NCI-H1417 treated with DMSO at 0.1 percent for 48 hours (cell line): ENCODE results near the gene OSGIN1.

Experiments used
- DNase-seq: peaks from one replicate; lab custom pipeline; 2025; lab: John Stamatoyannopoulos, UW

The OSGIN1 gene

DNA sequence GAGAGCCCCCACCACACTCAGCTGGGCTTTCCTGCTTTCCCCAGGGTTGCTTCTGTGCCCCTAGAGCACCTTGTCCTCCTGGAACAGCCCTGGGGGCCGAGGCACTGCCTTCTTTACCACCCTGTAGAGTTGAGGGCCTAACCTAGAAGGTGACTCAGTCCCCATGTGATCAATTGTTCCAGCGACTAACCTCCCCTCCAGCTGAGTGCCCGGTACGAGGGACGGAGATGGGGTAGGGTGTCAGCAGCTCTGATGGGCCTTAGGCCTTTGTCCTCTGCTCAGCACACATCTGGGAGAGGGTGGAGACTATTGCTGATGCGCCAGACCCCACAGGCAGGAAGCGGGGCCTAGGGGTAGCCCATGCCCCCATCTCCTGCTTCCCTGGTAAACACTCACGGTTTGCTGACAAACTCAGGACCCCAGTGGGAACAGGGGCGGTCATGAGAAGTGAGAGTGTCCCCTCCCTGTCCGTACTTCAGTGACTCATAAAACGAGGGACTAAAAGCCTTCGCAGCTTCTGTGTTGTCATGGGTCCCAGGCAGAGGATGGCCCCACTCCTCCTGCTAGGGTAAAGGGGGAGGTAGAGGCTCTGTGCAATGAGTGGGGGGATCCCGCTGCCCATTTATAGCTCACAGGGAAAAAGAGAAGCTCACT, 48.1 kb downstream of the OSGIN1 start:
- DNase-seq: no peak

GRCh38 chr16:84001726-84002125, 48.7 kb downstream of the OSGIN1 start:
- no peak for DNase-seq

- no peak for DNase-seq
These were observed 50.0 kb downstream of the OSGIN1 start for GRCh38 chr16:84003038-84003437.

- DNase-seq: no peak
These were observed 51.4 kb downstream of the OSGIN1 start for GRCh38 chr16:84004442-84004841.

- no peak for DNase-seq
These were observed 52.4 kb downstream of the OSGIN1 start for GRCh38 chr16:84005391-84005790.

DNA sequence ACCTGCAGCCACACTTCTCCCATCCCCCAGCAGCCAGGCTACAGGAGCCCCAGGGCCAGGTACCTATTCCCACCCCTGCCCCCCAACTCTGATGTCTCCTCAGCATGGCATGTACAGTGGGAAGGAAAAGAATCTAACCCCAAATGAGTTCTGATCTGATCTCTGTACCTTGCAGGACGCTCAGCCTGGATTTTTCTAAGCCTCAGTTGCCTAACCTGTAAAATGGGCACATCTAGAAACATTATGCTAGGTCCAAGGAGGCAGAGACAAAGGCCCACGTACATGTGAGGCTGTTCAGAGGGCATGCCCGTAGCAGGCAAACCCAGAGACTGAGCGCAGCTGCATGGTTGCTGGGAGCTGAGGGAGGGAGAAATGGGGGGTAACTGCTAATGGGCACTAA, 54.5 kb downstream of the OSGIN1 start:
- DNase-seq: no peak

DNA sequence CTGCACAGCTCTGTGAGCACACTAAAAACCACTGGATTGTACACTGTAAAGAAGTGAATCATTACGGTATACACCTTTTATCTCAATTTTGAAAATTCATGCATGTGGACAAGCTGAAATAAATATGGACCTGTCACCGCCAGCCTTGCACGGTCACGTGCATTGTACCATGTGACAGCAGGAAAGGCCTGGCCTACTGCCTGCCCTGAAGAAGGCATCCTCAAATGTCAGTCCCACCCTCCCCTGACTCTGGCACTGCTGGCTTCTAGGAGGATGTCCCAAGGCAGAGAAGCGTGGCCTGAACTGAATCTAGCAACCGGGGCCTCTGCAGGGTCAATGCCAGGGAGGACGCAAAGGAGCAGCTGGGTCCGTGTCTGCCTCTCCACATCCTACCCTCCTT, 54.9 kb downstream of the OSGIN1 start:
- DNase-seq: no peak

GRCh38 chr16:84009282-84009681, 56.2 kb downstream of the OSGIN1 start:
- DNase-seq: no peak

DNA sequence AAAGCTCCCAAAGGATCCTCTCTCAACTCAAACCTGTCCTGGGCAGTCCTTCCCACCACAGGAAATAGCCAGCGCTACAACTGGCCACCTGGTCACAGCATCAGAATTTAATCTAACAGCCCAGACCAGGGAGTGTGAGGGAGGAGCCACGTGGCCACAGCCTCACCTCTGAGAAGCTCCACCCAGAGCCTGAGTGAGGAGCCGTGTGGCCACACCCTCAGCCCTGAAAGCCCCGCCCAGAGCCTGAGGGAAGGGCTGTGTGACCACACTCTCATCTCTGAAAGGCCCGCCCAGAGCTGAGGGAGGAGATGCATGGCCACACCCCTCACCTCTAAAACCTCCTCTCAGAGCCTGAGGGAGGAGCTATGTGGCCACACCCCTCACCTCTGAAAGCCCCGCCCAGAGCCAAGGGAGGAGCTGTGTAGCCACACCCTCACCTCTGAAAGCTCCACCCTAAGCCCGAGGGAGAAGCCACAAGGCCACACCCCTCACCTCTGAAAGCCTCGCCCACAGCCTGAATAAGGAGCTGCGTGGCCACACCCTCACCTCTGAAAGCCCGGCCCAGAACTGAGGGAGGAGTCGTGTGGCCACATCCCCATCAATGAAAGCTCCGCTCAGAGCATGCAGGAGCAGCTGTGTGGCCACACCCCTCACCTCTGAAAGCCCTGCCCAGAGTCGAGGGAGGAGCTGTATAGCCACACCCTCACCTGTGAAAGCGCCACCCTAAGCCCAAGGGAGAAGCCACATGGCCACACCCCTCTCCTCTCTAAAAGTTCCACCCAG, 60.9 kb downstream of the OSGIN1 start:
- no peak for DNase-seq

DNA sequence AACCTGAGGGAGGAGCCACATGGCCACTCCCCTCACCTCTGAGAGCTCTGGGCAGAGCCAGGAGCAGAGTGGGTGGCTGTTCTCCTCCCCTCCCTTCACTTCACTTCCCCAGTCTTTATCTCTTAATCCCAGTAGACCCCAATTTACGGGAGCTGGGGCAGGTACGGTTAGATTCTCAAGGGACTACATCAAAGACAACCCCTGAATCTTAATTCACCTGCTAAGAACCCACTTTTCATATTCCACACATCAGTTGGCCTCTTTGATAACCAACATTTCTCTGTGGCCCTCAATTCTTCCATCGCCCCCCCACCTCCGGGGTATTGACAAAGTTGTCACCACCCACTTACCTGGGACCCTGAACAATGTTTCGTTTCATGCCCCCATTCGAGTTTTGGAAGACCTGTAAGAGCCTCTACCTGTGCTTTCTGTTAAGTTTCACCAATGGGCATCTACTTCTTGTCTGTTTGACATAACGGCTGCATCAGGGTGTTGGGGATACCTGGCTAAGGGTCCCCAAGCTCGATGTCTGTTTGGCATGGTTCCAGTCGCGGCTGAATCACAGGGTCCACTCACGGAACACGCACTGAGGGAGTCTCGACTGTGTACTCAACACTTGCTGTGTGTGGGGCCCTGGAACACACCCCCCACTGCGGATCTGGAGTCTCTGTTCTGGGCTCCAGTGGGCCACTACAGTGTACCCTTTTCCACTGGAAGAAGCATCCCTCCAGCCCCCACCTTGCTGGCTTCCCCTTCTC, 61.7 kb downstream of the OSGIN1 start:
- DNase-seq: no peak

DNA sequence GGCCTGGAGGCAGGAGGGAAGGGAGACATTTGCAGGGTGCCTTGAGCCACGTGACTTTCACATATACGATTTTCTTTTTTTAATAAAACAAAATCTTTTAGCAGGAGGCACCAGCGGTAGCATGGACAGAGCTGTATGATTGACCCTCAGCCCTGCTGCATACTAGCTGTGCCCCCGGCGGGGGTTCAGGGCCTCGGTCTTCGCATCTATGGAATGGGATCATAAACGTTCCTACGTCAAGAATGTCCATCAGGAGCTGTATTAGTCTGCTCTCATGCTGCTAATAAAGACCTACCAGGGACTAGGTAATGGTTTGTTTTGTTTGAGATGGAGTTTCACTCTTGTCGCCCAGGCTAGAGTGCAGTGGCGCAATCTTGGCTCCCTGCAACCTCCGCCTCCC, 62.4 kb downstream of the OSGIN1 start:
- no peak for DNase-seq
